Endothelial cell (in vitro differentiated cells): ENCODE data around the gene TM4SF20. TPM values are rescaled to one million over a fixed set of nuclear protein-coding genes. Genes with fewer than 3 reads are reported as not detected.

ENCODE experiments used
- DNase-seq: peaks from one replicate; pipeline ENCODE4 v3.0.0; 2021; ENCODE audit warnings: low spot score
- H3K27ac Mint-ChIP-seq: one replicate; pipeline ENCODE4 v1.8.0; 2021; ENCODE audit warnings: mixed read lengths, inconsistent platforms; ENCODE audit not compliant: unreplicated experiment
- H3K27me3 Mint-ChIP-seq: one replicate; pipeline ENCODE4 v1.8.0; 2021; ENCODE audit warnings: mild to moderate bottlenecking, moderate library complexity, mixed read lengths, inconsistent platforms; ENCODE audit not compliant: unreplicated experiment
- H3K36me3 Mint-ChIP-seq: one replicate; pipeline ENCODE4 v1.8.0; 2021; ENCODE audit warnings: mild to moderate bottlenecking, low read depth, mixed read lengths, inconsistent platforms; ENCODE audit not compliant: unreplicated experiment
- H3K4me1 Mint-ChIP-seq: one replicate; pipeline ENCODE4 v1.8.0; 2021; ENCODE audit warnings: mild to moderate bottlenecking, mixed read lengths, inconsistent platforms; ENCODE audit not compliant: unreplicated experiment
- H3K4me3 Mint-ChIP-seq: one replicate; pipeline ENCODE4 v1.8.0; 2021; ENCODE audit warnings: mild to moderate bottlenecking, mixed read lengths, inconsistent platforms; ENCODE audit not compliant: unreplicated experiment
- H3K9me3 Mint-ChIP-seq: one replicate; pipeline ENCODE4 v1.8.0; 2021; ENCODE audit warnings: mixed read lengths, inconsistent platforms; ENCODE audit not compliant: unreplicated experiment
- CTCF ChIP-seq: fragments of 200-600 bp; sonication (generic); IDR thresholded peaks from one replicate; pipeline ENCODE4 v1.5.0; 2021; ENCODE audit warnings: antibody characterized with exemption; ENCODE audit not compliant: unreplicated experiment
- total RNA-seq: library from RNA; stranded (reverse); fragmentation: NEBNext Ultra II Directional; extraction: Animal tissue kit (Norgen Biotek cat#: 25700); gene quantifications from one replicate; pipeline ENCODE4 v1.2.1, GENCODE V29; 2021; ENCODE audit not compliant: unreplicated experiment

Gene TM4SF20
- total RNA-seq, 1 donor from 2014 or later: not detected

DNA sequence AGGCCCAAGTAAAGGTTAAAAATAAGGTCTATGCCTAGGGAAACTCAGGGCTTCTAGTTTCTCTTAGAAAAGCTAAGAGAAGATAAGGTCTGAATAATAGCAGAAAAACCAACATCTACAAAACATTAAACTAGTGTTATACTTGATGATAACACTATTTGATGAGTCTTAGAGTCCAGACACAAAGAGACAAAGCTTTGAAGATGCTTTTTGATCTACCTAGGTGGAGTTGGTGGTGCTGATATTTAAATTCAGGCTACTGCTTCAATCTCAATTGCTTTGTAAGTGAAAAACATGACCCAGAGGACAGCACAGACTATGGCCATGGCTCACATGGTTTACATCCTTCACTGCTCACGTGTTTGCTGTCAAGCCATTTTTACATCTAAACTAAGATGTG is 65.8 kb downstream of the TM4SF20 start:
- H3K4me1 Mint-ChIP-seq: no peaks in the 10 kb centered on the region
- H3K36me3 Mint-ChIP-seq: no peaks in the 10 kb centered on the region
- H3K4me3 Mint-ChIP-seq: no peak overlapping the region
- no peak overlapping the region for H3K27ac Mint-ChIP-seq
- peaks cover 1% of the 10 kb centered on the region for H3K27me3 Mint-ChIP-seq
- DNase-seq: no peak
- no peak for TF ChIP-seq CTCF
- H3K9me3 Mint-ChIP-seq: no peaks in the 10 kb centered on the region

DNA sequence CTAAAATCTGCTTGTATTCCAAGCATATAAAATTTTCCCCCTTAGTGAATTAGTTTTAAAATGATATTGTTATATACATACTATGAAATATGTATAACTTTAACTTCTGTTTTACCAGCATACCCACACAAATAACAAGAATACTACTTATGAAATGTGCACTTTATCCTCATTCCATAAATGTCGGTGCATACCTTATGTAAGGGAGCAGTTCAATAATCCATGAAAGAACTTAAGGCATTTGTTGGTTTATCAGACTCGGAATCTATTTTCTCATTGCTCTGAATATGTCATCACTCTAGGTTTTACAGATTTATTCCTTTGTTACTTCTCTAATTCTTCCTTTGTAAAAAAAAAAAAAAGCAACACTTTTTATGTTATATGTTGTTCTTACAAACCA is 66.5 kb downstream of the TM4SF20 start:
- no peaks in the 10 kb centered on the region for H3K9me3 Mint-ChIP-seq
- no peak overlapping the region for H3K27ac Mint-ChIP-seq
- H3K36me3 Mint-ChIP-seq: no peaks in the 10 kb centered on the region
- H3K4me1 Mint-ChIP-seq: no peaks in the 10 kb centered on the region
- no peak overlapping the region for H3K4me3 Mint-ChIP-seq
- H3K27me3 Mint-ChIP-seq: peaks cover under 1% of the 10 kb centered on the region
- TF ChIP-seq CTCF: no peak
- DNase-seq: no peak

Other genes with a start within 250 kb of the TM4SF20 start
- 0.15 TPM for gene COL4A4, start 215.1 kb downstream of the TM4SF20 start, total RNA-seq
- not detected for gene COL4A3, start 214.7 kb downstream of the TM4SF20 start, total RNA-seq
- gene MFF, start 54.1 kb downstream of the TM4SF20 start, total RNA-seq: 106 TPM
- not detected for gene SCYGR1, start 8.6 kb upstream of the TM4SF20 start, total RNA-seq
- 70.9 TPM for gene AGFG1, start 92.8 kb upstream of the TM4SF20 start, total RNA-seq
- gene SCYGR2, start 219.6 kb upstream of the TM4SF20 start, total RNA-seq: not detected
- gene SCYGR3, start 235.5 kb upstream of the TM4SF20 start, total RNA-seq: not detected
- gene SCYGR4, start 238.2 kb upstream of the TM4SF20 start, total RNA-seq: not detected